DND-41 (cell line): ENCODE measurements around the gene GRHL3.

Experiments
- CTCF ChIP-seq: IDR thresholded peaks from 2 replicates; pipeline ENCODE4 v1.5.1; 2012; ENCODE audit warnings: borderline replicate concordance, low read length, moderate library complexity, mild to moderate bottlenecking; ENCODE audit not compliant: poor library complexity, severe bottlenecking; ENCODE audit errors: extremely low read depth
- EZH2 ChIP-seq: IDR thresholded peaks from 3 replicates; pipeline ENCODE4 v1.6.1; 2012; ENCODE audit warnings: borderline replicate concordance, low read depth, mild to moderate bottlenecking, moderate library complexity, low read length, inconsistent platforms; ENCODE audit not compliant: severe bottlenecking

- no peak for TF ChIP-seq CTCF
- TF ChIP-seq EZH2 = no peak
These were observed 19.3 kb downstream of the GRHL3 start for GRCh38 chr1:24338447-24338846.
